ACC112 (cell line): ENCODE measurements around the gene ADGRG1.

Experiments
- H2AFZ ChIP-seq: fragments of 200-600 bp; sonication (generic); one replicate; pipeline ENCODE4 v1.6.0; 2017; ENCODE audit warnings: antibody characterized with exemption, low read length; ENCODE audit not compliant: unreplicated experiment
- H3K27ac ChIP-seq: fragments of 200-600 bp; sonication (generic); 2 replicates; pipeline ENCODE4 v1.5.1; 2014; ENCODE audit warnings: low read depth, mild to moderate bottlenecking, antibody characterized with exemption, low read length, moderate library complexity
- H3K27me3 ChIP-seq: fragments of 200-600 bp; sonication (generic); 2 replicates; pipeline ENCODE4 v1.6.1; 2014; ENCODE audit warnings: mild to moderate bottlenecking, antibody characterized with exemption, low read length, moderate library complexity, mixed read lengths; ENCODE audit not compliant: insufficient read depth
- H3K36me3 ChIP-seq: fragments of 200-600 bp; sonication (generic); 2 replicates; pipeline ENCODE4 v1.6.1; 2016; ENCODE audit warnings: mild to moderate bottlenecking, antibody characterized with exemption, low read length, moderate library complexity, mixed read lengths; ENCODE audit not compliant: insufficient read depth
- H3K4me1 ChIP-seq: fragments of 200-600 bp; sonication (generic); one replicate; pipeline ENCODE4 v1.6.1; 2016; ENCODE audit warnings: low read length, mixed read lengths; ENCODE audit not compliant: insufficient read depth, unreplicated experiment, control insufficient read depth
- H3K4me3 ChIP-seq: fragments of 200-600 bp; sonication (generic); 2 replicates; pipeline ENCODE4 v1.5.1; 2014; ENCODE audit warnings: mild to moderate bottlenecking, low read depth, low read length
- H3K79me2 ChIP-seq: fragments of 200-600 bp; sonication (generic); one replicate; pipeline ENCODE4 v1.6.0; 2016; ENCODE audit warnings: low read length; ENCODE audit not compliant: control insufficient read depth, unreplicated experiment, insufficient read depth

ADGRG1 gene

GRCh38 chr16:57682809-57683635 is 54.6 kb downstream of the ADGRG1 start:
- H3K27me3 ChIP-seq, result peaks cover 6% of the 10 kb centered on the region
- no peak overlapping the region for H3K27ac ChIP-seq
- H3K4me1 ChIP-seq, result no peaks in the 10 kb centered on the region
- no peaks in the 10 kb centered on the region for H3K79me2 ChIP-seq
- H3K4me3 ChIP-seq, result no peak overlapping the region
- no peak overlapping the region for H2AFZ ChIP-seq
- no peaks in the 10 kb centered on the region for H3K36me3 ChIP-seq

- H2AFZ ChIP-seq, result no peak overlapping the region
- no peaks in the 10 kb centered on the region for H3K36me3 ChIP-seq
- no peaks in the 10 kb centered on the region for H3K79me2 ChIP-seq
- H3K4me1 ChIP-seq, result no peaks in the 10 kb centered on the region
- H3K27ac ChIP-seq, result no peak overlapping the region
- no peak overlapping the region for H3K4me3 ChIP-seq
- peaks cover 6% of the 10 kb centered on the region for H3K27me3 ChIP-seq
These were observed 55.5 kb downstream of the ADGRG1 start for GRCh38 chr16:57683636-57684545.

- no peaks in the 10 kb centered on the region for H3K4me1 ChIP-seq
These were observed 56.4 kb downstream of the ADGRG1 start for GRCh38 chr16:57684626-57685358.

GRCh38 chr16:57685633-57686032 is 57.2 kb downstream of the ADGRG1 start:
- no peak overlapping the region for H3K27ac ChIP-seq
- H3K79me2 ChIP-seq, result no peaks in the 10 kb centered on the region
- no peak overlapping the region for H3K4me3 ChIP-seq
- H3K36me3 ChIP-seq, result no peaks in the 10 kb centered on the region
- H3K27me3 ChIP-seq, result peaks cover 6% of the 10 kb centered on the region
- no peak overlapping the region for H2AFZ ChIP-seq
- H3K4me1 ChIP-seq, result no peaks in the 10 kb centered on the region

More at GRCh38 chr16:57684626-57685358, 56.4 kb downstream of the ADGRG1 start:
- Histone ChIP-seq H3K4me3 (no peak overlapping the region), H3K79me2 (no peaks in the 10 kb centered on the region), H3K36me3 (no peaks in the 10 kb centered on the region), H3K27ac (no peak overlapping the region), H2AFZ (no peak overlapping the region), H3K27me3 (peaks cover 6% of the 10 kb centered on the region)

- Histone ChIP-seq H3K27me3 (peaks cover 9% of the 10 kb centered on the region), H3K4me3 (no peak overlapping the region), H3K79me2 (no peaks in the 10 kb centered on the region), H3K27ac (no peak overlapping the region), H2AFZ (no peak overlapping the region), H3K4me1 (no peaks in the 10 kb centered on the region), H3K36me3 (no peaks in the 10 kb centered on the region)
These were observed 58.1 kb downstream of the ADGRG1 start for GRCh38 chr16:57686577-57686976.

- H3K79me2 ChIP-seq, result no peaks in the 10 kb centered on the region
- no peaks in the 10 kb centered on the region for H3K4me1 ChIP-seq
- H3K4me3 ChIP-seq, result no peak overlapping the region
- H3K27ac ChIP-seq, result no peak overlapping the region
- H3K27me3 ChIP-seq, result peaks cover 13% of the 10 kb centered on the region
- H2AFZ ChIP-seq, result no peak overlapping the region
- no peaks in the 10 kb centered on the region for H3K36me3 ChIP-seq
These were observed 59.0 kb downstream of the ADGRG1 start for GRCh38 chr16:57687363-57687929.

- no peaks in the 10 kb centered on the region for H3K36me3 ChIP-seq
- no peak overlapping the region for H3K27ac ChIP-seq
- H3K4me1 ChIP-seq, result no peaks in the 10 kb centered on the region
- H3K27me3 ChIP-seq, result peaks cover 18% of the 10 kb centered on the region
- H3K4me3 ChIP-seq, result no peak overlapping the region
- no peaks in the 10 kb centered on the region for H3K79me2 ChIP-seq
- no peak overlapping the region for H2AFZ ChIP-seq
These were observed 60.1 kb downstream of the ADGRG1 start for GRCh38 chr16:57688487-57688986.

GRCh38 chr16:57688987-57689761 is 60.7 kb downstream of the ADGRG1 start:
- H3K27me3 ChIP-seq, result peaks cover 18% of the 10 kb centered on the region
- no peaks in the 10 kb centered on the region for H3K4me1 ChIP-seq
- no peak overlapping the region for H3K27ac ChIP-seq
- no peak overlapping the region for H2AFZ ChIP-seq
- no peaks in the 10 kb centered on the region for H3K36me3 ChIP-seq
- no peak overlapping the region for H3K4me3 ChIP-seq
- H3K79me2 ChIP-seq, result no peaks in the 10 kb centered on the region

- Histone ChIP-seq H3K4me3 (no peak overlapping the region), H3K36me3 (no peaks in the 10 kb centered on the region), H3K27me3 (peaks cover 18% of the 10 kb centered on the region), H3K27ac (no peak overlapping the region), H3K79me2 (no peaks in the 10 kb centered on the region), H2AFZ (no peak overlapping the region), H3K4me1 (no peaks in the 10 kb centered on the region)
These were observed 61.5 kb downstream of the ADGRG1 start for GRCh38 chr16:57689762-57690558.
